Suprapubic skin (tissue), 4 donors: ENCODE results near the gene DRP2. TPM values are rescaled to one million over a fixed set of nuclear protein-coding genes. Genes with fewer than 3 reads are reported as not detected.

Experiments
- DNase-seq, 2 donors: peaks; one replicate each; pipeline ENCODE4 v3.0.0-alpha.2; 2019; ENCODE audit warnings: low spot score in 2 of 2
- H3K27ac ChIP-seq: fragments of 200-600 bp; sonication (generic); one replicate; pipeline ENCODE4 v1.5.1; 2019
- H3K27me3 ChIP-seq: fragments of 200-600 bp; sonication (generic); one replicate; pipeline ENCODE4 v1.5.1; 2019
- H3K36me3 ChIP-seq: fragments of 200-600 bp; sonication (generic); one replicate; pipeline ENCODE4 v1.5.1; 2019
- H3K4me1 ChIP-seq: fragments of 200-600 bp; sonication (generic); one replicate; pipeline ENCODE4 v1.5.1; 2019
- H3K4me3 ChIP-seq: fragments of 200-600 bp; sonication (generic); one replicate; pipeline ENCODE4 v1.5.1; 2019; ENCODE audit warnings: mild to moderate bottlenecking
- H3K9me3 ChIP-seq: fragments of 200-600 bp; sonication (generic); one replicate; pipeline ENCODE4 v1.5.1; 2019
- EP300 ChIP-seq: sonication (generic); formaldehyde crosslinking; IDR thresholded peaks from one replicate; pipeline ENCODE4 v1.6.1; 2017; ENCODE audit warnings: antibody characterized with exemption
- POLR2A ChIP-seq, 2 donors: fragments of 450-650 bp; IDR thresholded peaks; one replicate each; pipeline ENCODE4 v1.6.1; 2017; ENCODE audit warnings: antibody characterized with exemption in 2 of 2, mild to moderate bottlenecking in 2 of 2, moderate library complexity in 2 of 2
- POLR2AphosphoS5 ChIP-seq, 3 donors: sonication (generic); formaldehyde crosslinking; IDR thresholded peaks; one replicate each; pipeline ENCODE4 v1.6.1; 2017; ENCODE audit warnings: antibody characterized with exemption in 3 of 3
- WGBS: methylation state at CpG from one replicate; pipeline ENCODE4 v1.1.5; 2018; 5-methylcytosine and 5-hydroxymethylcytosine counted together
- total RNA-seq, 4 donors: library from RNA; depleted of rRNA; stranded (reverse); fragments of >200 nt; gene quantifications; one replicate each; pipeline ENCODE4 v1.1.0, GENCODE V29; 2016
- TF ChIP-seq, protein P1 (sequence below), 2 donors: fragments of 200-600 bp in 1 of 2; fragments of 450-650 bp in 1 of 2; sonication (generic) in 1 of 2; IDR thresholded peaks; one replicate each; pipeline ENCODE4 v1.5.1; 2016 to 2019; ENCODE audit warnings: antibody characterized with exemption in 2 of 2, mild to moderate bottlenecking in 1 of 2, moderate library complexity in 1 of 2

DRP2 gene
- total RNA-seq, 4 donors from 2014 or later, result 0.05 to 0.97 (median 0.35) TPM

DNA sequence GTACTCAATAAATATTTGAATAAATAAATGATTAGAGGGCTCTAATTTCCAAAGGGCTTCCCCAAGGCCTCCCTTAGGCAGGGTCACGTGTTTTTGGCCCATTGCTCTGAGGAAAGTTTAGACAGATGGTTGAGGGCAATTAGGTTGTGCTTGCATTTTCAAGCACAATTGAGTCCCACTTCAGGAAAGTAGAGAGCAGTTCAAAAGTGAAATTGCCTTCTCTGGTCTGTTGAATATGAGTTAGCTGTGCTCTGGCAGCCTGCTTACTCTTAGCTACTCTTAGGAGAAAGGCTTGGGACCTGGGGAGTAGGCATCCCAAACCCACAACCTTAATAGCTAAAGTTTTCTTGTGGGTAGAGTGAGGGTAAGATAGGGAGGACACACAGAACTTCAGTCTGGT lies 9.0 kb upstream of the DRP2 start:
- H3K36me3 ChIP-seq, result no peaks in the 10 kb centered on the region
- TF ChIP-seq EP300, result no peak
- TF ChIP-seq, protein P1, sequence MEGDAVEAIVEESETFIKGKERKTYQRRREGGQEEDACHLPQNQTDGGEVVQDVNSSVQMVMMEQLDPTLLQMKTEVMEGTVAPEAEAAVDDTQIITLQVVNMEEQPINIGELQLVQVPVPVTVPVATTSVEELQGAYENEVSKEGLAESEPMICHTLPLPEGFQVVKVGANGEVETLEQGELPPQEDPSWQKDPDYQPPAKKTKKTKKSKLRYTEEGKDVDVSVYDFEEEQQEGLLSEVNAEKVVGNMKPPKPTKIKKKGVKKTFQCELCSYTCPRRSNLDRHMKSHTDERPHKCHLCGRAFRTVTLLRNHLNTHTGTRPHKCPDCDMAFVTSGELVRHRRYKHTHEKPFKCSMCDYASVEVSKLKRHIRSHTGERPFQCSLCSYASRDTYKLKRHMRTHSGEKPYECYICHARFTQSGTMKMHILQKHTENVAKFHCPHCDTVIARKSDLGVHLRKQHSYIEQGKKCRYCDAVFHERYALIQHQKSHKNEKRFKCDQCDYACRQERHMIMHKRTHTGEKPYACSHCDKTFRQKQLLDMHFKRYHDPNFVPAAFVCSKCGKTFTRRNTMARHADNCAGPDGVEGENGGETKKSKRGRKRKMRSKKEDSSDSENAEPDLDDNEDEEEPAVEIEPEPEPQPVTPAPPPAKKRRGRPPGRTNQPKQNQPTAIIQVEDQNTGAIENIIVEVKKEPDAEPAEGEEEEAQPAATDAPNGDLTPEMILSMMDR (IDR thresholded peaks at IDR 0.05), result no peak
- no peak for TF ChIP-seq POLR2A (IDR thresholded peaks at IDR 0.05)
- no peak for TF ChIP-seq POLR2AphosphoS5 (IDR thresholded peaks at IDR 0.05)
- no peaks in the 10 kb centered on the region for H3K4me1 ChIP-seq
- 64% methylated on average over 1 of the region's 1 CpG for WGBS
- no peak for DNase-seq
- H3K27ac ChIP-seq, result no peak overlapping the region
- no peaks in the 10 kb centered on the region for H3K27me3 ChIP-seq
- H3K4me3 ChIP-seq, result no peak overlapping the region
- H3K9me3 ChIP-seq, result no peaks in the 10 kb centered on the region

DNA sequence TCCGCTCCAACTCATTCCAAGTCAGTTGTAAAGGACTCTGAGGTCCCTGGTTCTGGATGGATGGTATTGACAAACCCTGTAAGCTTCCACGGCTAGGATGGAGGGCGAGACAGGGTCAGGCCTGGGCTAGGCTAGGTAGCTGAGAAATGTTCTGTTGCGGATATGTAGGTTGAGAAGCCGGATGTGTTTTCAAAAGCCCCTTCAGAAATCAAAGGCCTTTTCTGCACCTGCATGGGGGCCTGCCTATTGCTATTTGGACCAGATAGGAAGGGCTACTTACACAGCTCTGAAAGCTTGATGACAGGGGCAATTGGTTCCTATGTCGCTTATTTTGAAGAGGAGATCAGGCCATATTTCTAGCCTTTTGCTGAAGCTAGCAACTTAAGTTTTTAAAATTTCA lies 1.9 kb upstream of the DRP2 start:
- WGBS, result 90% methylated on average over 6 of the region's 6 CpGs
- no peaks in the 10 kb centered on the region for H3K4me1 ChIP-seq
- H3K36me3 ChIP-seq, result no peaks in the 10 kb centered on the region
- H3K4me3 ChIP-seq, result no peak overlapping the region
- TF ChIP-seq EP300 (no peak), POLR2A (IDR thresholded peaks at IDR 0.05) (no peak), POLR2AphosphoS5 (IDR thresholded peaks at IDR 0.05) (no peak)
- TF ChIP-seq, protein P1 (IDR thresholded peaks at IDR 0.05), result no peak
- H3K27me3 ChIP-seq, result no peaks in the 10 kb centered on the region
- H3K9me3 ChIP-seq, result no peaks in the 10 kb centered on the region
- no peak for DNase-seq
- H3K27ac ChIP-seq, result no peak overlapping the region

DNA sequence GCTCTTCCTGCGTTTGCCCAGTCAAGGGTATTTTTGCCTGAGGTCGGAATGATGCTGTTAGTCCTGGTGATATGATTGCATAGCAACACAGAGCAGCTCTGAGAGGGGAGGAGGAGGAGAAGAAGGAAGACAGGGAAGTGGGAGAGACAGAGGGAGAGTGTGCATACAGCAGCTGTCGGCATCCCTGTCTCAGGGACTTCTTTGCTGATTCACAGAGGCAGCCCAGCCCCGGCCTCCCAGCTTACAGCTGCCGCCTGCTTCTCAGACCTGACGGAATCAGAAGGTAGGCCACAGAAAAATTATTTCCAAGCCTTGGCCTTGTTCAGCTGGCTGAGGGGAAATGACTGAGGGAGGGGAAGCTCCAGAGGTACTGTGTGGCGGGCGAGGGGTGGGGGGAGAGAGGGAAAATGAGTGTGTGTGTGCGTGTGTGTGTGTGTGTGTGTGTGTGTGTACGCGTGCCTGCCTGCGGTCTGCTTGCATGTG lies 319 bp downstream of the DRP2 start:
- TF ChIP-seq, protein P1 (IDR thresholded peaks at IDR 0.05), result no peak
- TF ChIP-seq POLR2A (IDR thresholded peaks at IDR 0.05) (no peak), EP300 (no peak), POLR2AphosphoS5 (IDR thresholded peaks at IDR 0.05) (no peak)
- H3K9me3 ChIP-seq, result no peaks in the 10 kb centered on the region
- WGBS, result 69% methylated on average over 12 of the region's 12 CpGs
- no peaks in the 10 kb centered on the region for H3K36me3 ChIP-seq
- H3K27me3 ChIP-seq, result no peaks in the 10 kb centered on the region
- H3K4me3 ChIP-seq, result no peak overlapping the region
- H3K27ac ChIP-seq, result no peak overlapping the region
- DNase-seq, result no peak
- no peaks in the 10 kb centered on the region for H3K4me1 ChIP-seq

DNA sequence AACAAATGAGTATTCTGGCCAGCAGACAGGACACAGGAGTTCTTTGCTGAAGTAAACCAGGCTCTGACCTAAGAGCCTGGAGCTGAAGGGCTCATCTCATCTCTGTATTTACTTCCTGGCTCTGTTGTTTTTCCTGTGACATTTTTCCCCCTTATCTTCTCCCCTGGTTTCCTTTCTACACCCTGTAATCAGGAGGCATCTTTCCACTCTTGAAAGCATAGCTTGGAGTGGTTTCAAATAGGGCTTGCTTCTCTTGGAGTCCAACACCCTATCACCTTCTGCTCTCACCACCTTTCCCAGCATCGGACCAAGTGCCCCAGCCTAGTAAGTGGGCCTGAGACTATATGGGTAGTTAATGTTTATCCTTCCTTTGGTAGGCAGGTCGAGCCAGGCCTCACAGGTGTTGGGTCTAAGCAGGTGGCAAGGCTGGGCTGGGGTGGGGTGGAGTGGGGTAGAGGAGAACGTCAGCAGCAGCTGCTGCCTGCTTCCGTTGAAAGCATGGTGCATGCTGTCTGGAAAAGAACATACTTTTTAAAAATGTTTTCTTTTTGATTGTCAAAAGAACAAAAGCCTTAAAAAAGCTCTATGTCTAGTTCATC lies 1.2 kb downstream of the DRP2 start:
- Histone ChIP-seq H3K9me3 (no peaks in the 10 kb centered on the region), H3K27me3 (no peaks in the 10 kb centered on the region), H3K27ac (no peak overlapping the region), H3K36me3 (no peaks in the 10 kb centered on the region), H3K4me3 (no peak overlapping the region), H3K4me1 (no peaks in the 10 kb centered on the region)
- 75% methylated on average over 4 of the region's 4 CpGs for WGBS
- DNase-seq, result no peak
- no peak for TF ChIP-seq POLR2AphosphoS5 (IDR thresholded peaks at IDR 0.05)
- TF ChIP-seq POLR2A (IDR thresholded peaks at IDR 0.05), result no peak
- TF ChIP-seq, protein P1 (IDR thresholded peaks at IDR 0.05), result no peak
- no peak for TF ChIP-seq EP300

DNA sequence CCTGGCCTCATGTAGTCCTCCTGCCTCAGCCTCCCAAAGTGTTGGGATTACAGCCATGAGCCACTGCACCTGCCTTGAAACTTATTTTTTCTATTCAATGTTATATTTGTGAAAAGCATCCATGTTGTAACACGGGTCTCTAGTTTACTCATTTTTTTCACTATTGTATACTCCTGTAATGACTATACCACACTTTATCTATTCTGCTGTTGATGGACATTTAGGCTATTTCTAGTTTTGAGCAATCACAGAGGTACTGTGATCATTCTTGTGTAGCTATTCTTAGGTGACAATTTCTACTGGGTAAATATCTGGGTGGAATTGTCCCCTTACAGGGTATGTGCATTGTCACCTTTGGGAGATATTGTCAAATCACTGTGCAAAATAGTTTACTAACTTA lies 3.6 kb downstream of the DRP2 start:
- TF ChIP-seq POLR2A (IDR thresholded peaks at IDR 0.05), result no peak
- TF ChIP-seq, protein P1 (IDR thresholded peaks at IDR 0.05), result no peak
- no peak for TF ChIP-seq EP300
- TF ChIP-seq POLR2AphosphoS5 (IDR thresholded peaks at IDR 0.05), result no peak
- no peaks in the 10 kb centered on the region for H3K9me3 ChIP-seq
- WGBS, result 61% methylated on average over 1 of the region's 1 CpG
- H3K4me3 ChIP-seq, result no peak overlapping the region
- H3K27ac ChIP-seq, result no peak overlapping the region
- no peaks in the 10 kb centered on the region for H3K27me3 ChIP-seq
- H3K4me1 ChIP-seq, result no peaks in the 10 kb centered on the region
- no peaks in the 10 kb centered on the region for H3K36me3 ChIP-seq
- DNase-seq, result no peak
